ENCODE data around the gene ANAPC15.

- TF ChIP-seq CTCF (IDR thresholded peaks at IDR 0.05 in 2 of 3, conservative IDR thresholded peaks at IDR 0.05 in 1 of 3; ENCODE audit: borderline replicate concordance in 1 of 3, insufficient read depth in 1 of 3, low read depth in 2 of 3, low read length in 2 of 3), result no peak
- no peak for TF ChIP-seq EZH2 (IDR thresholded peaks at IDR 0.05)
- TF ChIP-seq POLR2AphosphoS5 (IDR thresholded peaks at IDR 0.05; ENCODE audit: low read depth, low read length), result no peak
- no peak for TF ChIP-seq MAX (IDR thresholded peaks at IDR 0.05)
- no peak for TF ChIP-seq EGR1 (IDR thresholded peaks at IDR 0.05; ENCODE audit: low read depth)
- no peak for TF ChIP-seq POLR2A (IDR thresholded peaks at IDR 0.05; ENCODE audit: borderline replicate concordance, extremely low read depth, insufficient read depth, insufficient read length)
- TF ChIP-seq RAD21 (IDR thresholded peaks at IDR 0.05; ENCODE audit: low read depth), result no peak
- TF ChIP-seq REST (IDR thresholded peaks at IDR 0.05; ENCODE audit: low read depth), result no peak
- no peak for TF ChIP-seq JUND (IDR thresholded peaks at IDR 0.05)
Measured at GRCh38 chr11:72120930-72121329, 8.4 kb upstream of the ANAPC15 start.

All from HCT116 (cell line).